Astrocyte (in vitro differentiated cells and primary cell): ENCODE results near the gene BCR.

Source experiments
- EZH2 ChIP-seq: IDR thresholded peaks from 2 replicates; pipeline ENCODE4 v1.6.1; 2012; ENCODE audit warnings: mild to moderate bottlenecking, low read length, inconsistent platforms; ENCODE audit not compliant: insufficient read depth
- TF ChIP-seq, protein P1 (sequence below): IDR thresholded peaks from 2 replicates; pipeline ENCODE4 v1.5.1; 2011; ENCODE audit warnings: low read depth, mild to moderate bottlenecking, inconsistent platforms, low read length, moderate library complexity; ENCODE audit not compliant: insufficient read depth

GRCh38 chr22:23260645-23261581, 80.6 kb downstream of the BCR start:
- TF ChIP-seq, protein P1, sequence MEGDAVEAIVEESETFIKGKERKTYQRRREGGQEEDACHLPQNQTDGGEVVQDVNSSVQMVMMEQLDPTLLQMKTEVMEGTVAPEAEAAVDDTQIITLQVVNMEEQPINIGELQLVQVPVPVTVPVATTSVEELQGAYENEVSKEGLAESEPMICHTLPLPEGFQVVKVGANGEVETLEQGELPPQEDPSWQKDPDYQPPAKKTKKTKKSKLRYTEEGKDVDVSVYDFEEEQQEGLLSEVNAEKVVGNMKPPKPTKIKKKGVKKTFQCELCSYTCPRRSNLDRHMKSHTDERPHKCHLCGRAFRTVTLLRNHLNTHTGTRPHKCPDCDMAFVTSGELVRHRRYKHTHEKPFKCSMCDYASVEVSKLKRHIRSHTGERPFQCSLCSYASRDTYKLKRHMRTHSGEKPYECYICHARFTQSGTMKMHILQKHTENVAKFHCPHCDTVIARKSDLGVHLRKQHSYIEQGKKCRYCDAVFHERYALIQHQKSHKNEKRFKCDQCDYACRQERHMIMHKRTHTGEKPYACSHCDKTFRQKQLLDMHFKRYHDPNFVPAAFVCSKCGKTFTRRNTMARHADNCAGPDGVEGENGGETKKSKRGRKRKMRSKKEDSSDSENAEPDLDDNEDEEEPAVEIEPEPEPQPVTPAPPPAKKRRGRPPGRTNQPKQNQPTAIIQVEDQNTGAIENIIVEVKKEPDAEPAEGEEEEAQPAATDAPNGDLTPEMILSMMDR: no peak
- TF ChIP-seq EZH2: no peak
